Activated CD8-positive, alpha-beta memory T cell treated with anti-CD3 and anti-CD28 coated beads for 1 hour (primary cell): ENCODE data around the gene HOXD3.

Experiments
- DNase-seq, 2 donors: peaks; one replicate each; pipeline ENCODE4 v3.0.0-alpha.2; 2020; ENCODE audit warnings: low read depth in 1 of 2; ENCODE audit errors: extremely low read depth in 1 of 2

The HOXD3 gene

GRCh38 chr2:176148751-176149421, 8.2 kb upstream of the HOXD3 start:
- no peak for DNase-seq

GRCh38 chr2:176149481-176149938, 7.6 kb upstream of the HOXD3 start:
- no peak for DNase-seq

- no peak for DNase-seq
These were observed 7.0 kb upstream of the HOXD3 start for GRCh38 chr2:176149939-176150583.

GRCh38 chr2:176150584-176151441, 6.3 kb upstream of the HOXD3 start:
- DNase-seq = no peak

GRCh38 chr2:176151442-176152287, 5.4 kb upstream of the HOXD3 start, which contains the start of gene HOXD4:
TSS of gene HOXD4 (plus strand) at chr2:176151550. CDS start at chr2:176151634, 84 bp downstream.
- DNase-seq = no peak

GRCh38 chr2:176152350-176153181, 4.5 kb upstream of the HOXD3 start:
- DNase-seq = no peak

- DNase-seq = no peak
These were observed 2.4 kb upstream of the HOXD3 start for GRCh38 chr2:176154576-176155252.

- DNase-seq = no peak
These were observed 1.6 kb upstream of the HOXD3 start for GRCh38 chr2:176155356-176156044.

- DNase-seq = no peak
These were observed 753 bp upstream of the HOXD3 start for GRCh38 chr2:176156301-176156806.

- no peak for DNase-seq
These were observed 535 bp downstream of the HOXD3 start for GRCh38 chr2:176157499-176158185.

GRCh38 chr2:176158186-176158591, 1.1 kb downstream of the HOXD3 start:
- DNase-seq = no peak

GRCh38 chr2:176158855-176159662, 2.0 kb downstream of the HOXD3 start:
- no peak for DNase-seq

GRCh38 chr2:176159663-176160250, 2.6 kb downstream of the HOXD3 start:
- DNase-seq = no peak

GRCh38 chr2:176160251-176160985, 3.3 kb downstream of the HOXD3 start:
- no peak for DNase-seq

- no peak for DNase-seq
These were observed 4.1 kb downstream of the HOXD3 start for GRCh38 chr2:176160986-176161824.
